ENCODE measurements around the gene PHETA2. TPM values are rescaled to one million over a fixed set of nuclear protein-coding genes. Genes with fewer than 3 reads are reported as not detected.

Gene PHETA2
- 9.3 and 9.6 TPM in 2 replicates for total RNA-seq

GRCh38 chr22:42074132-42074811 is at the start of gene PHETA2:
Gene PHETA2 (plus strand): TSS chr22:42074248. CDS start chr22:42077294, 3,046 bp downstream.
- no peak for DNase-seq (ENCODE audit: low read depth)

GRCh38 chr22:42025421-42025820 is 48.6 kb upstream of the PHETA2 start:
- no peak for DNase-seq (ENCODE audit: low read depth)

GRCh38 chr22:42026705-42027104 is 47.3 kb upstream of the PHETA2 start:
- no peak for DNase-seq (ENCODE audit: low read depth)

GRCh38 chr22:42033263-42034181 is 40.5 kb upstream of the PHETA2 start:
- no peak for DNase-seq (ENCODE audit: low read depth)

- DNase-seq (ENCODE audit: low read depth): no peak
Measured at GRCh38 chr22:42035256-42035655, 38.8 kb upstream of the PHETA2 start.

GRCh38 chr22:42039271-42039670 is 34.8 kb upstream of the PHETA2 start:
- DNase-seq (ENCODE audit: low read depth): no peak

GRCh38 chr22:42041784-42042183 is 32.3 kb upstream of the PHETA2 start:
- no peak for DNase-seq (ENCODE audit: low read depth)

- no peak for DNase-seq (ENCODE audit: low read depth)
Measured at GRCh38 chr22:42050641-42051180, 23.3 kb upstream of the PHETA2 start.

GRCh38 chr22:42052765-42053164 is 21.3 kb upstream of the PHETA2 start:
- DNase-seq (ENCODE audit: low read depth): no peak

- DNase-seq (ENCODE audit: low read depth): no peak
Measured at GRCh38 chr22:42056757-42057511, 17.1 kb upstream of the PHETA2 start.

GRCh38 chr22:42060489-42060888 is 13.6 kb upstream of the PHETA2 start:
- no peak for DNase-seq (ENCODE audit: low read depth)

- DNase-seq (ENCODE audit: low read depth): no peak
Measured at GRCh38 chr22:42061041-42061440, 13.0 kb upstream of the PHETA2 start.

GRCh38 chr22:42062506-42063170 is 11.4 kb upstream of the PHETA2 start:
- no peak for DNase-seq (ENCODE audit: low read depth)

GRCh38 chr22:42064629-42065028 is 9.4 kb upstream of the PHETA2 start:
- DNase-seq (ENCODE audit: low read depth): no peak

- no peak for DNase-seq (ENCODE audit: low read depth)
Measured at GRCh38 chr22:42065438-42066125, 8.5 kb upstream of the PHETA2 start.

- no peak for DNase-seq (ENCODE audit: low read depth)
Measured at GRCh38 chr22:42066126-42066761, 7.8 kb upstream of the PHETA2 start.

GRCh38 chr22:42066937-42067336 is 7.1 kb upstream of the PHETA2 start:
- no peak for DNase-seq (ENCODE audit: low read depth)

- no peak for DNase-seq (ENCODE audit: low read depth)
Measured at GRCh38 chr22:42067671-42068251, 6.3 kb upstream of the PHETA2 start.

- no peak for DNase-seq (ENCODE audit: low read depth)
Measured at GRCh38 chr22:42068291-42068690, 5.8 kb upstream of the PHETA2 start.

Data from renal cortical epithelial cell (primary cell).